VCaP (cell line): Measurements from ENCODE around the gene PI16.

Experiments used
- H3K27ac ChIP-seq: fragments of 450-650 bp; 2 replicates; pipeline ENCODE4 v1.5.1; 2017
- CTCF ChIP-seq: fragments of 450-650 bp; conservative IDR thresholded peaks from 2 replicates; pipeline ENCODE4 v1.5.1; 2017; ENCODE audit warnings: mild to moderate bottlenecking, moderate library complexity

Gene PI16

GRCh38 chr6:36920546-36920945 lies 34.0 kb upstream of the PI16 start:
- no peak overlapping the region for H3K27ac ChIP-seq
- TF ChIP-seq CTCF: no peak

DNA sequence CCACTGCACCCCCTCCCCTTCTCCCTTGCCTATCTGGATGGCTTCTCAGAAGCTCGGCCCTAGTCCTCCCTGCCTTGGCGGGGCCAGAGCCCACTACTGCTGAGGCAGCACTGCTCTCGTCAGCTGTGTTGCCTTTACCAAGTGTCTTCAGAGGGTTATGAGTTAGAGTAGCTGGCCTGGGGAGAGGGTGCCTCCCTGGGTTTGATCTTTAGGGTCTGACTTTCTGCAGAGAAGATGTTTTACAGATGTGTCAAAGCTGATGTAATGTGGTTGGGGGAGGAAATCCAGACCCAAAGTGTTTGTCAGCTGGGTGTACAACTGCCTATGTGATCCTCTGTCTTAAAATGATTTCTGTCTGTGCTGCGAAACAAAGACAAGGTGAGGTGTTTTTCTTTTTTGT lies 30.4 kb upstream of the PI16 start:
- no peak overlapping the region for H3K27ac ChIP-seq
- no peak for TF ChIP-seq CTCF

DNA sequence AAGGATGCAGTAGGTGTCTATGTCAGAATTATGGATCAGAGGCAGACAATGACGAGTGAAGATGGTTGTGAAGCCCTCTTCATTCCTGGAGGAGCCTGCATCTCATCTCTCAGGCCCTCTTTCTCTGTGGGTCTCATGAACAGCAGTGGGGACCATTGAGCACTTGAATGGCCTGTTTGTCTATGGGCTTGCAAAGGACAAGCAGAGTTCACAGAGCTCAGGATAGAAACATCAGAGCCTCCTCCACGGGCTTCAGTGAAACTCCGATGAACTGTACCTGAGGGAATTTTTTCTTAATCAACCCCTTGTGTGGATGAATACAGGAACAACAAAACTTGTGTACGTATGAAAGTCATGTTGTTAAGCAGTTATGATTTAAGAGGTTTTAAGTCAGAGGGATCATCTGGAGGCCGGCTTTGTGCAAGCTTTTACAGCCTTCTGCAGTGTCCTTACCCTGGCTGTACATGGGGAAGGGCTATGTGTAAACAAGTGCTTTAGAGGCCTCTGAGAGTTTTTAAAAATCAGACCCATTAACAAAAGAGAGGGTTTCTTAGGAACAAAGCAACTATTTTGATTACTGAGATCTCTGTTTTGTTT lies 29.7 kb upstream of the PI16 start:
- no peak for TF ChIP-seq CTCF

GRCh38 chr6:36925809-36926208 lies 28.7 kb upstream of the PI16 start:
- no peak overlapping the region for H3K27ac ChIP-seq
- no peak for TF ChIP-seq CTCF

More for the DNA sequence above, 29.7 kb upstream of the PI16 start:
- H3K27ac ChIP-seq: no peak overlapping the region

- TF ChIP-seq CTCF: no peak
- no peak overlapping the region for H3K27ac ChIP-seq
These were observed 27.6 kb upstream of the PI16 start for GRCh38 chr6:36926708-36927513.

DNA sequence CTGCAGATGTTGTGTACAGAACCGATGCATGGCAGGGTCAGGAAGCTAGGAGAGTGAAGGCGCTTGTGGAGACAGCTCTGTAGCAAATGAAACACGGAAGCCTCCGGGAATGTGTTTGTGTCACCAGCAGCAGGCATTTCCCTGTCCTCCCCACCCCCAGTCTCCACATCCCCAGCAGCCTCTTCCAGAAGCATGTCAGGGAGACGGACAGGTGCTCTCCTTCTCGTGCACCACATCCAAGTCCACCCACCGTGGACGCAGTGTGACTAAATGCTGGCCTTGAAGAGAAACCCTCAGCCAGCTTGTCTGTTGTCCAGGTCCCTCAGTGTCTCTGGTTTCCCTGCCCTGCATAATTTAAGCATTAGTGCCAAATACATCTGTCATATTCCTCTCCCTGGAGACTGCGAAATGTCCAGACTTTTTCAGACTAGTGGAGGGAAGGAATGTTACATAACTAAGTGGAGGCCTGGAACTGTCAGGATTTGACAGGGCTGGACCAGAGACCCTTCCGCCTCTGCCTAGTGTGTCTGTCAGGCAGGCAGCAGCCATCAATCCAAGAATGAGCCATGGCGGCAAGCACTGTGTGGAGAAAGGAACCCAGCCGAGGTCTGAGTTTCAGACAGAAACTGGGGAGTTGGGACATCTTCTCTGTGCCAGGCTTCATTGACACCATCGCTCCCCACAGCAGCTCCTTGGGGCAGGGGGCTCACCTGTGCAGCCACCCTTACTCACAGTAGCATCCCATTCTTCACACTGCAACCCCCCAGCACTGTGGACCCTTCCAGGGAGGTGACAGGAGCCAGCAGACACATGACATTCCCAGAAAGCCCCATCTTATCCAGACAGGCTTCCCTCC lies 26.6 kb upstream of the PI16 start:
- no peak for TF ChIP-seq CTCF
- H3K27ac ChIP-seq: no peak overlapping the region

DNA sequence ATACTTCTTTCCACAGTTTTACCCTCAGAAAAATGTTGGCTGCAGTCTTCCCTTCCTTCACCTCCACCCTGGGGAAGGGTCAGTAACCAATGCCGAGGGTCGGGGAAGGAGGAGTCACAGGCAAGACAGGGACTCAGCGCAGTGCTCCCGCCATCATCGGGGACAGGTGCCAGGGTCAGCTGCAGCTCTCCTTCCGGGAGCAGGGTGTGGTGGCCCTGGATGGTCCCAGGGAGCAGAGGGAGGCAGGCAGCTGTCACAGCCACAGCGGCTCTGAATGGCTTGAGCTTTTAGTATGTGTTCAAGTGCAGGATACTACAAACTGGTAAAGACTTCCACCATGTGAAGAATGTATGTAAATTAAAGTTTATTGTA lies 26.0 kb upstream of the PI16 start:
- H3K27ac ChIP-seq: no peak overlapping the region
- TF ChIP-seq CTCF: no peak
